Mesothelial cell of epicardium (in vitro differentiated cells): ENCODE measurements around the gene PIWIL1. TPM values are rescaled to one million over a fixed set of nuclear protein-coding genes. Genes with fewer than 3 reads are reported as not detected.

Experiments used
- DNase-seq, 2 experiments: peaks; one replicate each; pipeline ENCODE4 v3.0.0; 2021; ENCODE audit warnings: low spot score in 2 of 2; ENCODE audit not compliant: unreplicated experiment in 2 of 2
- H3K27ac Mint-ChIP-seq: 2 replicates; pipeline ENCODE4 v1.8.0; 2021; ENCODE audit warnings: mixed read lengths
- H3K27me3 Mint-ChIP-seq: 2 replicates; pipeline ENCODE4 v1.8.0; 2021; ENCODE audit warnings: low read depth, mixed read lengths
- H3K36me3 Mint-ChIP-seq: 2 replicates; pipeline ENCODE4 v1.8.0; 2021; ENCODE audit warnings: mixed read lengths
- H3K4me1 Mint-ChIP-seq: 2 replicates; pipeline ENCODE4 v1.8.0; 2021; ENCODE audit warnings: mixed read lengths
- H3K4me3 Mint-ChIP-seq: 2 replicates; pipeline ENCODE4 v1.8.0; 2021; ENCODE audit warnings: mild to moderate bottlenecking, moderate library complexity, mixed read lengths
- H3K9me3 Mint-ChIP-seq: 2 replicates; pipeline ENCODE4 v1.8.0; 2021; ENCODE audit warnings: mixed read lengths
- CTCF ChIP-seq: fragments of 200-600 bp; sonication (generic); IDR thresholded peaks from one replicate; pipeline ENCODE4 v1.5.0; 2021; ENCODE audit warnings: antibody characterized with exemption; ENCODE audit not compliant: unreplicated experiment
- total RNA-seq: library from RNA; stranded (reverse); gene quantifications from 3 replicates; pipeline ENCODE4 v1.2.1, GENCODE V29; 2021

Gene PIWIL1
- total RNA-seq, 1 donor from 2014 or later = not detected

DNA sequence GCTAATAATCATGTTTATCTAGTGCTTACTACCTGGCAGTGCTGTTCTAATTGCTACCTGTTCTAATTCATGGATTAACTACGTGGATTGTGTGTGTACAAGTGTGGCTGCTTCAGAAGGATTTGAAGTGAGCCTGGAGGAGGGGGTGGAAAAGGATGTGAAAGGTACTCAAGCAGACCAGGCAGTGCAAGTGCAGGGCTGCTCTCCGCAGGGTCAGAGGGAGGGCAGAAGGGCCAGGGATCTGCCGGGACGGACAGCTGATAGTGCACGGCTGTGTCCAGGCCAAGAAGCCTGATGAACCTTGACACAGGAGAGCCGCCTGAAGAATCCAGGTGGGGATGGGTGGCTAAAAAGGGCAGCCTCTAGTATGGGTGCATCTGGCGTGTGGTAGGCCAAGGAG is 28.5 kb downstream of the PIWIL1 start:
- no peak for DNase-seq
- Mint-ChIP-seq H3K27ac (no peak overlapping the region), H3K4me1 (peaks cover 2% of the 10 kb centered on the region), H3K9me3 (no peaks in the 10 kb centered on the region), H3K36me3 (no peaks in the 10 kb centered on the region), H3K27me3 (peaks cover 37% of the 10 kb centered on the region), H3K4me3 (no peak overlapping the region)
- no peak for TF ChIP-seq CTCF

- Mint-ChIP-seq H3K36me3 (no peaks in the 10 kb centered on the region), H3K4me3 (no peak overlapping the region), H3K4me1 (peaks cover 5% of the 10 kb centered on the region), H3K27me3 (peaks cover 36% of the 10 kb centered on the region), H3K27ac (no peak overlapping the region), H3K9me3 (no peaks in the 10 kb centered on the region)
- TF ChIP-seq CTCF = no peak
- no peak for DNase-seq
Observed at GRCh38 chr12:130367003-130367402, 29.3 kb downstream of the PIWIL1 start.

DNA sequence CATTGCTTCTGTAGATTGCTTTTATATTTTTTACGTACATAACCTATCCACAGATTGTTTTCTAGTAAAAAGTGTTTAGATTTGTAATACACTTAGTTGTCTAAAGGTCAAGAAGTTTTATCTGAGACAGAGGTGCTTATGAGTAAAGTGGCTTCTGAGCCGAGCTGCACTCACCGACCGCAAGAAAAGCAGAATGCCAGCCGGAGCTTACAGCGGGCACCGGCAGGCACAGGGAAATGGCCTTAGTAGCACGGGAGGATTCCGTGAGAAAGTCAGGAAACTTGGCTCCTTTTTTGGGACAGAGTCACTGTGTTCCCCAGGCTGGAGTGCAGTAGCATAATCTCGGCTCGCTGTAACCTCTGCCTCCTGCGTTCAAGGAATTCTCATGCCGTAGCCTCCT is 29.8 kb downstream of the PIWIL1 start:
- H3K27ac Mint-ChIP-seq = no peak overlapping the region
- no peaks in the 10 kb centered on the region for H3K9me3 Mint-ChIP-seq
- no peak for DNase-seq
- H3K4me3 Mint-ChIP-seq = no peak overlapping the region
- H3K27me3 Mint-ChIP-seq = peaks cover 33% of the 10 kb centered on the region
- peaks cover 5% of the 10 kb centered on the region for H3K4me1 Mint-ChIP-seq
- no peaks in the 10 kb centered on the region for H3K36me3 Mint-ChIP-seq
- no peak for TF ChIP-seq CTCF

GRCh38 chr12:130369816-130370215 is 32.1 kb downstream of the PIWIL1 start:
- Mint-ChIP-seq H3K27ac (no peak overlapping the region), H3K36me3 (no peaks in the 10 kb centered on the region), H3K9me3 (no peaks in the 10 kb centered on the region), H3K4me3 (no peak overlapping the region), H3K4me1 (peaks cover 5% of the 10 kb centered on the region), H3K27me3 (peaks cover 43% of the 10 kb centered on the region)
- no peak for DNase-seq
- no peak for TF ChIP-seq CTCF

DNA sequence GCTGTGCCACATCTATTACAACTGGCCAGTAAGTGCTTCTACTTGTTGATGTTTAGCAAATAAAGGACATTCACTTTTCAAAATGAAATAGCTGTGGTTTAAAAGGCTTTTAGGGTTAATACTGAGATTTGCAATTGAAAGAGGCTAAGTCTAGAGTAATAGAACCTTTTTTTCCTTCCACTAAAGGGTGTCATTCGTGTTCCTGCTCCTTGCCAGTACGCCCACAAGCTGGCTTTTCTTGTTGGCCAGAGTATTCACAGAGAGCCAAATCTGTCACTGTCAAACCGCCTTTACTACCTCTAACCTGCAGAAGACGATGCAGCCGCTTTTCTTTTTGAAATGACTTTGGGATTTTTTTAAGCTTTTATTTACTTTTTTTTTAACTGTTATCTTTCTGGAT is 33.6 kb downstream of the PIWIL1 start:
- no peaks in the 10 kb centered on the region for H3K9me3 Mint-ChIP-seq
- H3K4me3 Mint-ChIP-seq = no peak overlapping the region
- peaks cover 5% of the 10 kb centered on the region for H3K4me1 Mint-ChIP-seq
- H3K36me3 Mint-ChIP-seq = no peaks in the 10 kb centered on the region
- DNase-seq = no peak
- TF ChIP-seq CTCF = no peak
- peaks cover 53% of the 10 kb centered on the region for H3K27me3 Mint-ChIP-seq
- no peak overlapping the region for H3K27ac Mint-ChIP-seq

DNA sequence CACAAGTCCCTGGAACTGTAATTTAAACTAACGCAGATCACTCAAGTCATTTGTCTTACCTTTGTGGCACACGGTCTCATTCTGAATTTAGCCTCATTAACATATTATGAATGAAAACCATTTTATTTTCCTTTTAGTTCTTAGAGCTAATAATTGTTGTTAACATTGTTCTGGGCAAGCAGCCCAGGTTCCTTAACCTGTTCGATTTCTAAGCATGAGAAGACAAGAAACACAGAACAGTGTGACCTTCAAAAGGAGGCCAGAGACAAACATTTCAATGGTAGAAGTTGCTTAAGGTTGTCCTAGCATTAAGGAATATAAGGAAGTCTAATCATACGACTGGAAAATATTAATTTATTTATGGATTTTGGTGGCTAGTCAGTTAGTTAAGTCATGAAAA is 35.2 kb downstream of the PIWIL1 start:
- Mint-ChIP-seq H3K9me3 (no peaks in the 10 kb centered on the region), H3K27me3 (peaks cover 66% of the 10 kb centered on the region), H3K27ac (no peak overlapping the region), H3K4me1 (peaks cover 5% of the 10 kb centered on the region), H3K4me3 (no peak overlapping the region), H3K36me3 (no peaks in the 10 kb centered on the region)
- DNase-seq = no peak
- TF ChIP-seq CTCF = no peak
